Brain microvascular endothelial cell (primary cell): Measurements from ENCODE around the gene IFITM10.

Experiments
- DNase-seq: peaks from one replicate; pipeline ENCODE4 v3.0.0-alpha.2; 2020
- H3K27ac ChIP-seq: fragments of 250-450 bp; sonication (Bioruptor Pico); 2 replicates; pipeline ENCODE4 v1.5.1; 2020; ENCODE audit warnings: mild to moderate bottlenecking, moderate library complexity
- H3K27me3 ChIP-seq: fragments of 250-450 bp; sonication (Bioruptor Pico); replicated peaks from 2 replicates; pipeline ENCODE4 v1.5.1; 2020; ENCODE audit warnings: mild to moderate bottlenecking
- H3K36me3 ChIP-seq: fragments of 250-450 bp; sonication (Bioruptor Pico); replicated peaks from 2 replicates; pipeline ENCODE4 v1.5.1; 2020; ENCODE audit warnings: mild to moderate bottlenecking
- H3K4me3 ChIP-seq: 2 replicates; pipeline ENCODE4 v1.5.1; 2011; ENCODE audit warnings: low read depth, mild to moderate bottlenecking, control low read depth, low read length, moderate library complexity
- in situ Hi-C: cut with HindIII; loops from 2 replicates; pipeline ENCODE4 v1.10.0; 2017; ENCODE audit warnings: low sequenced_read_pairs, low pct_ligation_motif_present
- TF ChIP-seq, protein P1 (sequence below): IDR thresholded peaks from 2 replicates; pipeline ENCODE4 v1.5.1; 2011; ENCODE audit warnings: low read depth, mild to moderate bottlenecking, moderate library complexity, low read length, control low read depth, inconsistent platforms; ENCODE audit errors: missing control alignments

Gene IFITM10

GRCh38 chr11:1743585-1744136, 6.7 kb downstream of the IFITM10 start:
- H3K27me3 ChIP-seq = no peaks in the 10 kb centered on the region
- no peak for DNase-seq
- TF ChIP-seq, protein P1, sequence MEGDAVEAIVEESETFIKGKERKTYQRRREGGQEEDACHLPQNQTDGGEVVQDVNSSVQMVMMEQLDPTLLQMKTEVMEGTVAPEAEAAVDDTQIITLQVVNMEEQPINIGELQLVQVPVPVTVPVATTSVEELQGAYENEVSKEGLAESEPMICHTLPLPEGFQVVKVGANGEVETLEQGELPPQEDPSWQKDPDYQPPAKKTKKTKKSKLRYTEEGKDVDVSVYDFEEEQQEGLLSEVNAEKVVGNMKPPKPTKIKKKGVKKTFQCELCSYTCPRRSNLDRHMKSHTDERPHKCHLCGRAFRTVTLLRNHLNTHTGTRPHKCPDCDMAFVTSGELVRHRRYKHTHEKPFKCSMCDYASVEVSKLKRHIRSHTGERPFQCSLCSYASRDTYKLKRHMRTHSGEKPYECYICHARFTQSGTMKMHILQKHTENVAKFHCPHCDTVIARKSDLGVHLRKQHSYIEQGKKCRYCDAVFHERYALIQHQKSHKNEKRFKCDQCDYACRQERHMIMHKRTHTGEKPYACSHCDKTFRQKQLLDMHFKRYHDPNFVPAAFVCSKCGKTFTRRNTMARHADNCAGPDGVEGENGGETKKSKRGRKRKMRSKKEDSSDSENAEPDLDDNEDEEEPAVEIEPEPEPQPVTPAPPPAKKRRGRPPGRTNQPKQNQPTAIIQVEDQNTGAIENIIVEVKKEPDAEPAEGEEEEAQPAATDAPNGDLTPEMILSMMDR = no peak
- H3K36me3 ChIP-seq = no peaks in the 10 kb centered on the region
- no peak overlapping the region for H3K27ac ChIP-seq
- no peak overlapping the region for H3K4me3 ChIP-seq
- in situ Hi-C loops = no loop called here

DNA sequence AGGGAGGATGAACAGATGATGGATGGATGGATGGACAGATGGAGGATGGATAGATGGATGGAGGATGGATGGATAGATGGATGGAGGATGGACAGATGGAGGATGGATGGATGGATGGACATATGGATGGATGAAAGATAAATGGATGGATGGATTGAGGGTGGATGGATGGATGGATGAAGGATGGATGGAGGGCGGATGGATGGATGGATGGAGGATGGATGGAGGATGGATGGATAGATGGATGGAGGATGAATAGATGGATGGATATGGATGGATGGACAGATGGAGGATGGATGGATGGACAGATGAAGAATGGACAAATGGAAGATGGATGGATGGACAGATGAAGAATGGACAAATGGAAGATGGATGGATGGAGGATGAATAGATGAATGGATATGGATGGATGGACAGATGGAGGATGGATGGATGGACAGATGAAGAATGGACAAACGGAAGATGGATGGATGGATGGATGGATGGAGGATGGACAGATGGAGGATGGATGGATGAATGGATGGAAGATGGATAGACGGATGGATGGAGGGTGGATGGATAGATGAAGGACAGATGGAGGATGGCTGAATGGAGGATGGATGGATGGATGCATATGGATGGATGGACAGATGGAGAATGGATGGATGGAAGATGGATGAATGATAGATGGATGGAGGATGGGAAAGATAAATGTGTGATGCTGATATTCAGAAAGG, 7.4 kb downstream of the IFITM10 start:
- TF ChIP-seq, protein P1 = no peak
- Histone ChIP-seq H3K27ac (no peak overlapping the region), H3K27me3 (no peaks in the 10 kb centered on the region), H3K36me3 (no peaks in the 10 kb centered on the region), H3K4me3 (no peak overlapping the region)
- DNase-seq = no peak
- in situ Hi-C loops = no loop called here

GRCh38 chr11:1742371-1742770, 8.0 kb downstream of the IFITM10 start:
- Histone ChIP-seq H3K4me3 (no peak overlapping the region), H3K27me3 (no peaks in the 10 kb centered on the region), H3K27ac (no peak overlapping the region), H3K36me3 (no peaks in the 10 kb centered on the region)
- DNase-seq = no peak
- TF ChIP-seq, protein P1 = no peak
- in situ Hi-C loops = no loop called here

DNA sequence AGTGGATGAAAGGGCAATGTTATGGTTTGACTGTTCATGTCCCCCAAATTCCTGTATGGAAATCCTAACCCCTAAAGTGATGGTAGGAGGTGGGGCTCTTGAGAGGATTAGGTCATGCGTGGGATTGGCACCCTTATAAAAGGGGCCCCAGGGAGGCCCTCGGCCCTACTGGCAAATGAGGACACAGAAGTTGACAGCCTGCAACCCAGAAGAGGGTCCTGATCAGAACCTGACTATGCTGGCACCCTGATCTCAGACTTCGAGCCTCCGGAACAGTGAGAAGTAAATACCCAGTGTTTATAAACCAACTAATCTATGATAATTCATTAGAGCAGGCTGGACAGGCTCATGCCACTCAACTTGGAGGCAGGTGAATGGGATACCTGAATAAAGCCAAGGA, 8.7 kb downstream of the IFITM10 start:
- in situ Hi-C loops = no loop called here
- no peak overlapping the region for H3K27ac ChIP-seq
- H3K4me3 ChIP-seq = no peak overlapping the region
- H3K27me3 ChIP-seq = no peaks in the 10 kb centered on the region
- TF ChIP-seq, protein P1 = no peak
- H3K36me3 ChIP-seq = no peaks in the 10 kb centered on the region
- no peak for DNase-seq

- Histone ChIP-seq H3K27ac (no peak overlapping the region), H3K27me3 (no peaks in the 10 kb centered on the region), H3K4me3 (no peak overlapping the region), H3K36me3 (no peaks in the 10 kb centered on the region)
- DNase-seq = no peak
- in situ Hi-C loops = no loop called here
- TF ChIP-seq, protein P1 = no peak
These were observed 9.4 kb downstream of the IFITM10 start for GRCh38 chr11:1740786-1741530.
